Endothelial cell of umbilical vein (primary cell): ENCODE data around the gene TMEM175. TPM values are rescaled to one million over a fixed set of nuclear protein-coding genes. Genes with fewer than 3 reads are reported as not detected.

Experiments
- BruUV-seq: library from RNA; stranded (reverse); fragments of 400-500 nt; replicated peaks from 2 replicates; lab custom pipeline; 2021; lab: Mats Ljungman, UMichigan
- CTCF ChIA-PET: fragments of 300-600, 350-600 bp; sonication (Branson Sonifier 250); formaldehyde crosslinking; loops from one replicate; lab custom pipeline; 2021; ENCODE audit warnings: antibody characterized with exemption, inconsistent platforms; lab: Charles Lee
- POLR2A ChIA-PET: fragments of 300-600, 350-600 bp; sonication (Branson Sonifier 250); formaldehyde crosslinking; loops from one replicate; lab custom pipeline; 2021; ENCODE audit warnings: antibody characterized with exemption, inconsistent platforms; lab: Charles Lee
- DNase-seq: peaks from one replicate; pipeline ENCODE4 v3.0.0-alpha.2; 2011; ENCODE audit warnings: low read depth, low spot score
- FAIRE-seq: peaks from 2 replicates; lab custom pipeline; 2011; peaks lifted over from hg19 to GRCh38; lab: Jason Lieb, UNC
- H2AFZ ChIP-seq: 2 replicates; pipeline ENCODE4 v1.6.0; 2012; ENCODE audit warnings: low read depth, low read length, control low read depth, inconsistent platforms
- H3K27ac ChIP-seq: 2 replicates; pipeline ENCODE4 v1.5.1; 2011; ENCODE audit warnings: low read depth, mild to moderate bottlenecking, control low read depth, low read length, moderate library complexity; ENCODE audit not compliant: insufficient read depth
- H3K27me3 ChIP-seq, 2 experiments: 2 replicates each; pipeline versions ENCODE4 v1.6.0 to v1.6.1; 2011; ENCODE audit warnings: low read length in 2 of 2, mixed read lengths in 1 of 2; ENCODE audit not compliant: control insufficient read depth in 2 of 2, insufficient read depth in 2 of 2
- H3K36me3 ChIP-seq, 2 experiments: 2 replicates in 1 of 2; 3 replicates in 1 of 2; pipeline ENCODE4 v1.5.1; 2011; ENCODE audit warnings: low read length in 2 of 2, mild to moderate bottlenecking in 1 of 2, moderate library complexity in 1 of 2; ENCODE audit not compliant: control insufficient read depth in 2 of 2, insufficient read depth in 2 of 2; ENCODE audit errors: extremely low read depth in 1 of 2
- H3K4me1 ChIP-seq: 3 replicates; pipeline ENCODE4 v1.5.1; 2011; ENCODE audit warnings: mild to moderate bottlenecking, low read length; ENCODE audit not compliant: control insufficient read depth, insufficient read depth; ENCODE audit errors: extremely low read depth
- H3K4me2 ChIP-seq: 2 replicates; pipeline ENCODE4 v1.6.1; 2011; ENCODE audit warnings: low read length, control low read depth, mixed read lengths; ENCODE audit not compliant: insufficient read depth
- H3K4me3 ChIP-seq, 3 experiments: fragments of 200-600 bp in 1 of 3; sonication (generic), shearing (Covaris generic) in 1 of 3; replicated peaks in 1 of 3; 2 replicates each; pipeline ENCODE4 v1.5.1; 2011 to 2016; ENCODE audit warnings: control low read depth in 3 of 3, low read length in 3 of 3, mild to moderate bottlenecking in 2 of 3, inconsistent platforms in 1 of 3, low read depth in 1 of 3, moderate library complexity in 1 of 3; ENCODE audit not compliant: insufficient read depth in 1 of 3
- H3K79me2 ChIP-seq: 2 replicates; pipeline ENCODE4 v1.6.0; 2012; ENCODE audit warnings: low read length, inconsistent platforms; ENCODE audit not compliant: control insufficient read depth, insufficient read depth
- H3K9ac ChIP-seq: replicated peaks from 2 replicates; pipeline ENCODE3; 2011; ENCODE audit warnings: low read length, control low read depth; ENCODE audit not compliant: insufficient read depth; ENCODE audit errors: extremely low read depth
- H3K9me1 ChIP-seq: replicated peaks from 3 replicates; pipeline ENCODE4 v1.6.0; 2011; ENCODE audit warnings: mild to moderate bottlenecking, low read length; ENCODE audit not compliant: control insufficient read depth, insufficient read depth; ENCODE audit errors: extremely low read depth
- H3K9me3 ChIP-seq: replicated peaks from 2 replicates; pipeline ENCODE4 v1.5.1; 2012; ENCODE audit warnings: low read length, inconsistent platforms; ENCODE audit not compliant: control insufficient read depth, insufficient read depth
- H4K20me1 ChIP-seq: replicated peaks from 2 replicates; pipeline ENCODE3; 2011; ENCODE audit warnings: mild to moderate bottlenecking, low read length; ENCODE audit not compliant: control insufficient read depth, insufficient read depth; ENCODE audit errors: extremely low read depth
- CTCF ChIP-seq, 2 donors: IDR thresholded peaks; 1 replicate in 1 of 2; 2 replicates in 1 of 2; pipeline ENCODE4 v1.5.1; 2011; ENCODE audit warnings: low read length in 2 of 2, mild to moderate bottlenecking in 2 of 2, moderate library complexity in 2 of 2, control low read depth in 1 of 2, inconsistent platforms in 1 of 2, low read depth in 1 of 2; ENCODE audit not compliant: insufficient read depth in 1 of 2; ENCODE audit errors: extremely low read depth in 1 of 2
- EZH2 ChIP-seq: IDR thresholded peaks from 2 replicates; pipeline ENCODE4 v1.6.1; 2012; ENCODE audit warnings: borderline replicate concordance, low read depth, mild to moderate bottlenecking, moderate library complexity, low read length, inconsistent platforms; ENCODE audit not compliant: severe bottlenecking
- FOS ChIP-seq: IDR thresholded peaks from 2 replicates; pipeline ENCODE4 v1.6.1; 2011; ENCODE audit warnings: mild to moderate bottlenecking, low read length, moderate library complexity, borderline replicate concordance; ENCODE audit not compliant: insufficient read depth
- GATA2 ChIP-seq: IDR thresholded peaks from 2 replicates; pipeline ENCODE4 v1.7.0; 2011; ENCODE audit warnings: low read depth, mild to moderate bottlenecking, moderate library complexity, mixed read lengths, low read length; ENCODE audit not compliant: insufficient read length, insufficient read depth
- JUN ChIP-seq: IDR thresholded peaks from 2 replicates; pipeline ENCODE4 v1.6.1; 2011; ENCODE audit warnings: borderline replicate concordance, low read depth; ENCODE audit not compliant: insufficient read length, insufficient read depth
- MAX ChIP-seq: IDR thresholded peaks from 2 replicates; pipeline ENCODE4 v1.6.1; 2011; ENCODE audit not compliant: insufficient read depth, insufficient read length
- MYC ChIP-seq: IDR thresholded peaks from one replicate; pipeline ENCODE4 v1.6.1; 2011; ENCODE audit warnings: mild to moderate bottlenecking, low read depth, low read length
- POLR2A ChIP-seq: IDR thresholded peaks from 2 replicates; pipeline ENCODE4 v1.6.1; 2012; ENCODE audit warnings: low read depth, mild to moderate bottlenecking, control low read depth, low read length
- POLR2AphosphoS5 ChIP-seq: IDR thresholded peaks from 2 replicates; pipeline ENCODE4 v1.6.1; 2012; ENCODE audit warnings: low read depth, mild to moderate bottlenecking, control low read depth, low read length, moderate library complexity; ENCODE audit not compliant: insufficient read depth
- dilution Hi-C: fragments of 300-500 bp; cut with MboI; formaldehyde crosslinking; loops from one replicate; pipeline ENCODE4 v1.15.0; 2019; ENCODE audit warnings: low sequenced_read_pairs; ENCODE audit not compliant: extremely low pct_ligation_motif_present
- intact Hi-C: fragments of 100-400 bp; cut with micrococcal nuclease; formaldehyde crosslinking; loops from one replicate; pipeline ENCODE4 v1.10.0; 2022
- polyA plus RNA-seq, 4 experiments: library from polyadenylated mRNA; depleted of rRNA in 3 of 4; stranded (reverse) in 3 of 4; unstranded in 1 of 4; fragments of >200 nt; gene quantifications; 2 replicates each; pipeline versions ENCODE4 v1.2.1 to v1.2.3, GENCODE V29; 2011 to 2012; ENCODE audit warnings: missing spikeins in 1 of 4
- total RNA-seq: library from RNA; stranded (reverse); gene quantifications from 2 replicates; pipeline ENCODE4 v1.2.3, GENCODE V29; 2021

The TMEM175 gene
- total and polyA plus RNA-seq, 2 donors (not counting 3 experiments of a cell fraction or from before 2014, with no cell fraction given), result 21.9 to 80.1 TPM

GRCh38 chr4:946103-946450 is 13.8 kb downstream of the TMEM175 start:
- Histone ChIP-seq H2AFZ (no peak overlapping the region), H3K9me1 (no peaks in the 10 kb centered on the region), H3K79me2 (no peaks in the 10 kb centered on the region), H3K9me3 (no peaks in the 10 kb centered on the region), H3K36me3 (no peaks in the 10 kb centered on the region), H3K4me1 (no peaks in the 10 kb centered on the region), H3K4me2 (no peak overlapping the region), H3K27me3 (no peaks in the 10 kb centered on the region), H3K9ac (no peak overlapping the region), H4K20me1 (no peaks in the 10 kb centered on the region), H3K4me3 (no peak overlapping the region), H3K27ac (no peak overlapping the region)
- ChIA-PET CTCF (no interaction called here), POLR2A (no interaction called here)
- no peak for FAIRE-seq
- dilution Hi-C loops (no loop called here), intact Hi-C loops (no loop called here)
- BruUV-seq, result no TSS peak
- no peak for DNase-seq
- no peak for TF ChIP-seq JUN
- no peak for TF ChIP-seq CTCF (IDR thresholded peaks at IDR 0.05; ENCODE audit: extremely low read depth in 1 of 2, insufficient read depth in 1 of 2, low read depth in 1 of 2, low read length in 2 of 2)
- no peak for TF ChIP-seq GATA2
- TF ChIP-seq FOS, result no peak
- no peak for TF ChIP-seq MYC
- TF ChIP-seq POLR2A, result no peak
- TF ChIP-seq EZH2, result no peak
- TF ChIP-seq MAX, result no peak
- TF ChIP-seq POLR2AphosphoS5, result no peak
